LNCaP clone FGC (cell line): ENCODE data around the gene EHD4.

Experiments
- DNase-seq: peaks from one replicate; pipeline ENCODE4 v3.0.0-alpha.2; 2011; ENCODE audit warnings: low read depth
- H3K4me3 ChIP-seq: 2 replicates; pipeline ENCODE4 v1.5.1; 2011; ENCODE audit warnings: mild to moderate bottlenecking, low read depth, low read length, control low read depth
- CTCF ChIP-seq: IDR thresholded peaks from 2 replicates; pipeline ENCODE4 v1.5.1; 2012; ENCODE audit warnings: mild to moderate bottlenecking; ENCODE audit not compliant: control insufficient read depth, insufficient read depth; ENCODE audit errors: extremely low read depth

EHD4 gene

GRCh38 chr15:41985236-41986160, 13.1 kb upstream of the EHD4 start:
- no peak for DNase-seq
- TF ChIP-seq CTCF: no peak
- H3K4me3 ChIP-seq: no peak overlapping the region

- no peak for TF ChIP-seq CTCF
- H3K4me3 ChIP-seq: no peak overlapping the region
- no peak for DNase-seq
Measured at GRCh38 chr15:41984622-41985021, 12.3 kb upstream of the EHD4 start.

- no peak overlapping the region for H3K4me3 ChIP-seq
- no peak for TF ChIP-seq CTCF
- DNase-seq: no peak
Measured at GRCh38 chr15:41983621-41984571, 11.5 kb upstream of the EHD4 start.

GRCh38 chr15:41983221-41983620, 10.9 kb upstream of the EHD4 start:
- no peak for TF ChIP-seq CTCF
- H3K4me3 ChIP-seq: no peak overlapping the region
- DNase-seq: no peak

- TF ChIP-seq CTCF: no peak
- no peak for DNase-seq
- H3K4me3 ChIP-seq: no peak overlapping the region
Measured at GRCh38 chr15:41982133-41982930, 10.0 kb upstream of the EHD4 start.

GRCh38 chr15:41981371-41982132, 9.2 kb upstream of the EHD4 start:
- DNase-seq: no peak

More at GRCh38 chr15:41981371-41982132, 9.2 kb upstream of the EHD4 start:
- TF ChIP-seq CTCF: no peak
- no peak overlapping the region for H3K4me3 ChIP-seq
